ENCODE measurements around the gene PRSS22. TPM values are rescaled to one million over a fixed set of nuclear protein-coding genes. Genes with fewer than 3 reads are reported as not detected.
A peak's percentile ranks its signal among the peaks of the same experiment; 100 is the strongest.

The PRSS22 gene
- total RNA-seq, 3 donors from 2014 or later: 1.6 to 29.0 (median 1.9) TPM

DNA sequence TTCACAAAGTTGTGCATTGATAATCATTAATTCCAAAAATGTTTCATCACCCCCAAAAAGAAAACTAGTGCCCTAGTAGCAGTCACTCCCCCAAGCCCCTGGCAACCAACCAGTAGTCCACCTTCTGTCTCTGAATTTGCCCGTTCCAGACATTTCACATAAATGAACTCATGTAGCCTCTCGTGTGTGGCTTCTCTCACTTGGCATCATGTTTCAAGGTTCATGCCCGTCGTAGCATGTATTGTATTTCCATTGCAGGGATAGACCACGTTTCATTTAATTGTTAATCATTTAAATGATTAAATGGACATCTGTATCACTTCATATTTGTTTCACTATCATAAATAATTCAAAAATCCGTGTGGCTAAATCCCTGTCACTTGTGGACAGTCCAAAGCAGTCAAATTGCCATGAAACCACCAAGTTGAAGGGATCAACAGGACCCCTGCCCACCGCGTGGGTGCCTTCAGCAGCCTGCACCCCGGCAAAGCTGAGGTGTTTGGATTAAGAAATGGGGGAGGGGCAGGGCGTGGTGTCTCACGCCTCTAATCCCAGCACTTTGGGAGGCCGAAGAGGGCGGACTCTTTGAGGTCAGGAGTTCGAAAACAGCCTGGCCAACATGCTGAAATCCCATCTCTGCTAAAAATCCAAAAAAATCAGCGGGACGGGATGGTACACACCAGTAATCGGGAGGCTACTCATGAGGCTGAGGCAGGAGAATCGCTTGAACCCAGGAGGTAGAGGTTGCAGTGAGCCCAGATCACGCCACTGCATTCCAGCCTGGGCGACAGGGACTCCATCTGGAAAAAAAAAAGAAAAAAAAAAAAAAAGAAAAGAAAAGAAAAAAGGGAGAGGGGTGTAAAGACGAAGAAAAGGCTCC lies 16.3 kb upstream of the PRSS22 start:
- no peaks in the 10 kb centered on the region for H3K9me3 ChIP-seq
- no peaks in the 10 kb centered on the region for H3K4me1 ChIP-seq (ENCODE audit: low read depth)
- no peak overlapping the region for H3K4me3 ChIP-seq
- TF ChIP-seq, protein P1, sequence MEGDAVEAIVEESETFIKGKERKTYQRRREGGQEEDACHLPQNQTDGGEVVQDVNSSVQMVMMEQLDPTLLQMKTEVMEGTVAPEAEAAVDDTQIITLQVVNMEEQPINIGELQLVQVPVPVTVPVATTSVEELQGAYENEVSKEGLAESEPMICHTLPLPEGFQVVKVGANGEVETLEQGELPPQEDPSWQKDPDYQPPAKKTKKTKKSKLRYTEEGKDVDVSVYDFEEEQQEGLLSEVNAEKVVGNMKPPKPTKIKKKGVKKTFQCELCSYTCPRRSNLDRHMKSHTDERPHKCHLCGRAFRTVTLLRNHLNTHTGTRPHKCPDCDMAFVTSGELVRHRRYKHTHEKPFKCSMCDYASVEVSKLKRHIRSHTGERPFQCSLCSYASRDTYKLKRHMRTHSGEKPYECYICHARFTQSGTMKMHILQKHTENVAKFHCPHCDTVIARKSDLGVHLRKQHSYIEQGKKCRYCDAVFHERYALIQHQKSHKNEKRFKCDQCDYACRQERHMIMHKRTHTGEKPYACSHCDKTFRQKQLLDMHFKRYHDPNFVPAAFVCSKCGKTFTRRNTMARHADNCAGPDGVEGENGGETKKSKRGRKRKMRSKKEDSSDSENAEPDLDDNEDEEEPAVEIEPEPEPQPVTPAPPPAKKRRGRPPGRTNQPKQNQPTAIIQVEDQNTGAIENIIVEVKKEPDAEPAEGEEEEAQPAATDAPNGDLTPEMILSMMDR (IDR thresholded peaks at IDR 0.05): no peak
- intact Hi-C loops (cut with DNase I, micrococcal nuclease): loop anchor here (5.0 to 10.0 kb wide), 2 partner anchors 48 to 51 kb away; no protein-coding TSS in a partner anchor
- ATAC-seq: no peak
- DNase-seq: no peak
- no peaks in the 10 kb centered on the region for H3K36me3 ChIP-seq (ENCODE audit: low read depth)

DNA sequence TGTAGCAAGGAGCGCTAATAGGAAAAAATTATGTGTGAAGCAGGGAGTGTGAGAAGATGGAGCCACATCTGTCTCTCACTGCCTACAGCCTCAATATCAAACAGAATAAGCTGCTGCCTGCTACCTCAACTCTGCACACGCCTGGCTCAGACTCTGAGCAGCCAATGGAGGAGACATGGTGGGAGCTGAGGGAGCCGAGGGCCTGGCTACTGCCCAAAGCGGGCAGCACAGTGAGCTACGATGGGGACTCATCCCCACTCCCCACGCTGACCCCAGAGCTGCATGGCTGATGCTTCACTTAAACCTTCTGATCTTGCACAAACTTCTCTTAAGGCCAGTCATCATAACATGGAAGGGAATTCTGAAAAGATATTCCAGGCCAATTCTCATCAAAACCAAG lies 14.0 kb upstream of the PRSS22 start:
- H3K4me3 ChIP-seq: no peak overlapping the region
- TF ChIP-seq, protein P1 (IDR thresholded peaks at IDR 0.05): no peak
- no peak for DNase-seq
- no peaks in the 10 kb centered on the region for H3K9me3 ChIP-seq
- no peaks in the 10 kb centered on the region for H3K36me3 ChIP-seq (ENCODE audit: low read depth)
- no peak for ATAC-seq
- intact Hi-C loops (cut with DNase I, micrococcal nuclease): loop anchor here (5.0 to 10.0 kb wide), 2 partner anchors 50 to 53 kb away; no protein-coding TSS in a partner anchor
- no peaks in the 10 kb centered on the region for H3K4me1 ChIP-seq (ENCODE audit: low read depth)

DNA sequence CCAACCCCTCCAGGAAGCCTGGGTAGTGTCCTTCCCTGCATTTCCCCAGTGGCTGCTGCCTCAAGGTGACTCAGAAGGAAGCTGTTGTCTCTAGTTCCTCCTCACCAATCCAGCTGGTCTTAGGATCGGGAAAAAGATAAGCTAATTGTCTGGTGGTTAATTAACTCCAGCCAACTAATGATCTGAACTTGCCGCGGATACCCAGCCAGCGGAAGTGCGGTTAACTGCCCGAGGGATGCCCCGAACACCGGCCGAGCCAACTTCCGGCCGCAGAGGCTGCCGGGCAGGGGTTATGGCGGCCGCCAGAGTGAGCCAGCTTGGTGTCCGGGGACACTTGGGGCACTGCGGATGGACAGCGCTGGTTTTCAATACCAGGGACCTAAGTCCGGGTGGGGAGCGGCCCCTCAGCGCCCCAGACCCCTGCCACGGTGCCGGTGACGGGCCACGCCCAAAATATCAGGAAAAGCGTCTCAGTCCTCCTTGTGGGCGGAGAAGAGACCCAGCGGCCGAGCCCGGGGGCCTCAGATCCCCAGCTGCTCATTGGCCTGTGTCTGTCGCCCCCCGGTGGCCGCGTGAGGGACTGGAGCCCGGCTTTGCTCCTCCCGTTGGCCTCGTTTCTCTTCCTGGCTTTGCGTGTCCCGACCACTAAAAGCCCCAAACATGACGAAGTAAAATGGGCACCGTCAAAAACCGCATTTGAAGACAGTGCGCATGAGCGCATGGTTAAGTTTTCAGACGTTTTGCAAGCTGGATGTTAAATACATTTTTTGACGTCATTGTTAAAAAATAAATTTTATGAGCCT lies 10.2 kb upstream of the PRSS22 start:
- DNase-seq (peak; percentile 96 to 99 (median 97)), ATAC-seq (peak; percentile 99)
- H3K36me3 ChIP-seq (ENCODE audit: low read depth): no peaks in the 10 kb centered on the region
- TF ChIP-seq, protein P1 (IDR thresholded peaks at IDR 0.05): peak; percentile 89
- intact Hi-C loops (cut with DNase I, micrococcal nuclease): no loop called here
- no peaks in the 10 kb centered on the region for H3K4me1 ChIP-seq (ENCODE audit: low read depth)
- no peaks in the 10 kb centered on the region for H3K9me3 ChIP-seq
- H3K4me3 ChIP-seq: peak overlapping the region; percentile 31

DNA sequence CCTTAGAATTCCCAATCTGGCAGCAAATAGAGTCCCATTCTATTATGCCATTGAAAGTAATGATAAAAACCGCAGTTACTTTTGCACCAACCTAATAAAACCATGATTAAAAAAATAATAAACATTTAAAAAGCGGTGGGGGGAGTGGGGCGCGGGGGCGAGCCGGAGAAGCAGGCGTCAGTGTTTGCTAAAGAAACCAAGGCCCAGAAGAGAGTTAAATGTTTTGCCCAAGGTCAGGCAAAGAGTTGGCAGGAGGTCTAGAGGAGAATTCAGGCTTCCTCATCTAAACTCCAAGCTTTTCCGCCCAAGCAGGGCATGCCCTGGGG lies 9.7 kb upstream of the PRSS22 start:
- Histone ChIP-seq H3K4me3 (no peak overlapping the region), H3K9me3 (no peaks in the 10 kb centered on the region), H3K36me3 (ENCODE audit: low read depth) (no peaks in the 10 kb centered on the region), H3K4me1 (ENCODE audit: low read depth) (no peaks in the 10 kb centered on the region)
- intact Hi-C loops (cut with DNase I, micrococcal nuclease): no loop called here
- DNase-seq (no peak), ATAC-seq (no peak)
- TF ChIP-seq, protein P1 (IDR thresholded peaks at IDR 0.05): no peak

DNA sequence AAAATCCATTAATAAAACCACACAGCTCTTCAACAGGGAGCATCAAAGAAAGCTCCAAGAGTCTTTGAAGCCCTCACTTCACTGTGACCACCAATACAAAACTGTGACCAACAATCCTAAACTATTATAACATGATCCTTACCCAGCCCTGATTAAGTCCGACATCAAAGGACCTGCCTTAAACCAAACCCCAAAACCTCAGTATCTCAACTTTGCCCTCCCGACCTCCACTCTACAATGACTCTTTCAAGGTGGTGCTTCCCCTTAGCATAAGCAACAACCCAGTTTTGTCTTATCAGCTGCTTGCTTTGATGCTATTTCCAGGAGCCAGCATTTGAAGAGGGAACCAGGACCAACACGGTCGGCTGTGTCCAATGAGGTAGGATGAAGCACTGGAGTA lies 8.5 kb upstream of the PRSS22 start:
- intact Hi-C loops (cut with DNase I, micrococcal nuclease): no loop called here
- Histone ChIP-seq H3K9me3 (no peaks in the 10 kb centered on the region), H3K4me3 (no peak overlapping the region), H3K4me1 (ENCODE audit: low read depth) (no peaks in the 10 kb centered on the region), H3K36me3 (ENCODE audit: low read depth) (no peaks in the 10 kb centered on the region)
- TF ChIP-seq, protein P1 (IDR thresholded peaks at IDR 0.05): no peak
- no peak for DNase-seq
- ATAC-seq: no peak

All from mucosa of descending colon (tissue), 3 donors.